ENCODE data around the gene HTT.

The HTT gene

DNA sequence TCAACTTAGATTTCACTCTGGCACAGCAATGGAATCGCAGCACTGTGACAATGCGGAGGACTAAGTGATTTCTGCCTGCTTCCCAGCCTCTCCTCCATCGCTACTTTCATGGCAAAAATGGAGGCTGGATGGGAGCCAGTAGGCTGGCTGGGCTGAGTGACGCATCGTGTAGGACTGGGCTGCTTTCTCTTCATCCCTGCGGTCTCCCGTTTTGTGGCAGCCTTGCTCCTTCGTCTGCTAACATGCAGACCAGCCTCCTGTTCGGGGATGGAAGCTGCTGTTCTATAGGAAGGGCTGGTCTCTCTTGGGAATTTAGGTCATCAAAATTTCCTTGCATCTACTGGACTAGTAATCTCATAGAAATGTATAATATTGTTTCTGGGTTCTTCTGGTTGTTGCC is 202.5 kb downstream of the HTT start:
- TF ChIP-seq, protein P1, sequence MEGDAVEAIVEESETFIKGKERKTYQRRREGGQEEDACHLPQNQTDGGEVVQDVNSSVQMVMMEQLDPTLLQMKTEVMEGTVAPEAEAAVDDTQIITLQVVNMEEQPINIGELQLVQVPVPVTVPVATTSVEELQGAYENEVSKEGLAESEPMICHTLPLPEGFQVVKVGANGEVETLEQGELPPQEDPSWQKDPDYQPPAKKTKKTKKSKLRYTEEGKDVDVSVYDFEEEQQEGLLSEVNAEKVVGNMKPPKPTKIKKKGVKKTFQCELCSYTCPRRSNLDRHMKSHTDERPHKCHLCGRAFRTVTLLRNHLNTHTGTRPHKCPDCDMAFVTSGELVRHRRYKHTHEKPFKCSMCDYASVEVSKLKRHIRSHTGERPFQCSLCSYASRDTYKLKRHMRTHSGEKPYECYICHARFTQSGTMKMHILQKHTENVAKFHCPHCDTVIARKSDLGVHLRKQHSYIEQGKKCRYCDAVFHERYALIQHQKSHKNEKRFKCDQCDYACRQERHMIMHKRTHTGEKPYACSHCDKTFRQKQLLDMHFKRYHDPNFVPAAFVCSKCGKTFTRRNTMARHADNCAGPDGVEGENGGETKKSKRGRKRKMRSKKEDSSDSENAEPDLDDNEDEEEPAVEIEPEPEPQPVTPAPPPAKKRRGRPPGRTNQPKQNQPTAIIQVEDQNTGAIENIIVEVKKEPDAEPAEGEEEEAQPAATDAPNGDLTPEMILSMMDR (conservative IDR thresholded peaks at IDR 0.05; ENCODE audit: control insufficient read depth, insufficient read depth, low read depth, low read length), result no peak
- no peak overlapping the region for H3K4me3 ChIP-seq (ENCODE audit: control insufficient read depth, low read depth, low read length)
- DNase-seq (ENCODE audit: low read depth), result peak; percentile 7

DNA sequence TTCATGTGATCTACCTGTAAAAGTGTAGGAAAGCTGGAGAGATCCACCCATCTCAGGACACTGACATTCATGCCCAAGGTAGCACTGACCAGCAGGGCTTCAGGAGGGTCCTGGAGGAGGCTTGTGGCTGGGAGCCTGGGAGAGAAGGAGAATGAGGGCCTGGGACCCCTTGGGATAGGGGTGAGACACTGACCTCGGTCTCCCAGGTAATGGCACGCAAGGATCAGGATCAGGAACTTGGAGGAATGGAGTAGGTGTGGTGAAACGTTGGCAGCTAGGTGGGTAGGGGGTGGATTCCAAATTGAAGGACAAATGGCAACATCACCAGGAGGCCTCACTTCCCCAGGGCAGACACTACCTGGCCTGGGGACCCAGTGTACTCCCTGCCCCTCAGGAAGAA is 206.0 kb downstream of the HTT start:
- H3K4me3 ChIP-seq (ENCODE audit: control insufficient read depth, low read depth, low read length), result no peak overlapping the region
- TF ChIP-seq, protein P1 (conservative IDR thresholded peaks at IDR 0.05; ENCODE audit: control insufficient read depth, insufficient read depth, low read depth, low read length), result no peak
- no peak for DNase-seq (ENCODE audit: low read depth)

DNA sequence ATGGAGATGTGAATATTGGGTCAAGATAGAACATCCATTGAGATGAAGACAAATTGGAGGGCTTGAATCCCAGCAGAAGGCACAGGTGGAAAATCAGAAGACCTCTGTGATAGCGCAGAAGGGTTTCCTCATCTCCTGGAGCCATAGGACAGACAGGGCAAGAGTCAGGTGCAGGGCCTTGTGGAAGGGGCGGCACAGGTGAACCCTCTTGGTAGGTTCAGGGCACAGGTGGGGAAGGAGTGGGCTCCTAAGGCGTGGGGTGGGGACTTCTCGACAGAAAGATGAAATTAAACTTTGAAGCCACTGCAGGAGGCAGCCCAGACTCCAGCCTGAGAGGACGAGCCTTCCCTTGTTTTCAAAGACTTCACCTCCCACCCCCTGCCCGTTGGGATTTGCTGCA is 209.0 kb downstream of the HTT start:
- no peak for DNase-seq (ENCODE audit: low read depth)
- no peak overlapping the region for H3K4me3 ChIP-seq (ENCODE audit: control insufficient read depth, low read depth, low read length)
- TF ChIP-seq, protein P1 (conservative IDR thresholded peaks at IDR 0.05; ENCODE audit: control insufficient read depth, insufficient read depth, low read depth, low read length), result no peak

DNA sequence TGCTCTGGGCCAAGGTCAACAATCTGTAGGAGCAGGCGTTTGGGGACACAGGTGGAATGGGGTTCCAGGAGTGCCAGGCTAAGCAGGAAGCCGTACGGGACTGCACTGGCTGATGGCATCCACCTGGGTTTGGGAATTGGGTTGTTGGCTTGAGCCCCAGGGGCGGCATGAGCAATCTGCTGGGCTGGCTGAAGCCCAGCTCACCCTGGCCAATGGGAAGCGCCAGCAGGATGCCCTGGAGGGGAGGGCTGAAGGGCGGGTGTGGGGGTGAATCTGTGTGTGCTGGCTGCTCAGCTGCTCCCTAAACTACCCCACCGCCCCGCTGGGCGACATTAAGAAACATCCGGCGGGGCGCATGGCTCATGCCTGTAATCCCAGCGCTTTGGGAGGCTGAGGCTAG is 209.4 kb downstream of the HTT start:
- H3K4me3 ChIP-seq (ENCODE audit: control insufficient read depth, low read depth, low read length), result no peak overlapping the region
- TF ChIP-seq, protein P1 (conservative IDR thresholded peaks at IDR 0.05; ENCODE audit: control insufficient read depth, insufficient read depth, low read depth, low read length), result no peak
- DNase-seq (ENCODE audit: low read depth), result no peak

DNA sequence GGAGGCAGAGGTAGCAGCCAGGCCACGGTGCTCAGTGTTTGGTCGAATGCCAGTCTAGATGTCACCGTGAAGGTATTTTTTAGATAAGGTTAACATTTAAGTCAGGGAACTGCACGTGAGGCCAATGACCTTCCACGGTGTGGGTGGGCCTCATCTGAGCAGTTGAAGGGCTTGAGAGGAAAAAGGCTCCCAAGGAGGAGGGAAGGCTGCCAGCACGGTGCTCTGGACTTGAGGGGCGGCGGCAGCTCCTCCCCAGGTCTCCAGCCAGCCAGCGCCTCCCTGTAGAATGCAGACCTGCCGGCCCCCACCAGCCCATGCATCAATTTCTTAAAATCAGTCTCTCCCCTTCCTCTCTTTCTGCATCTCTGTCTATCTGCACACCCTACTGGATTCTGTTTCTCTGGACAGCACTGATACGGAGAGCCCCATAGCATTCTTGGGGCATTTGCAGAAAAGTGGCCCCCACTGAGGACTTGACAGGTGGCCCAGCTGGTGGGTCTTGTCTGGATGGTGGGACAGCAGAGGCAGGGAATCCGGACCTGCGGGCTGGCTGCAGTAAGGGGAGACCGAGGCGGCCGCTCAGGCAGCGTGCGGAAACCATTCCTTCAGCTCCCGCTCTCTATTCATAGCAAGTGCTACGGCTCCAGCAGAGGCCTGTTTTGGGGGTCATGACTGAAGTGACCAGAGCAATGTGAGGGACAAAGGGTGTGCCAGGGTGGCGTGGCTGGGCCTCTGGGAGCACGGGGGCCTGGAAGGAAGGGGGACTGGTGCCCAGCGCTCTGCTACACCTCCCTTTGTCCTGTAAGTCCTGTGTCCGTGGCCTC is 210.5 kb downstream of the HTT start:
- DNase-seq (ENCODE audit: low read depth), result no peak
- no peak overlapping the region for H3K4me3 ChIP-seq (ENCODE audit: control insufficient read depth, low read depth, low read length)
- TF ChIP-seq, protein P1 (conservative IDR thresholded peaks at IDR 0.05; ENCODE audit: control insufficient read depth, insufficient read depth, low read depth, low read length), result no peak

DNA sequence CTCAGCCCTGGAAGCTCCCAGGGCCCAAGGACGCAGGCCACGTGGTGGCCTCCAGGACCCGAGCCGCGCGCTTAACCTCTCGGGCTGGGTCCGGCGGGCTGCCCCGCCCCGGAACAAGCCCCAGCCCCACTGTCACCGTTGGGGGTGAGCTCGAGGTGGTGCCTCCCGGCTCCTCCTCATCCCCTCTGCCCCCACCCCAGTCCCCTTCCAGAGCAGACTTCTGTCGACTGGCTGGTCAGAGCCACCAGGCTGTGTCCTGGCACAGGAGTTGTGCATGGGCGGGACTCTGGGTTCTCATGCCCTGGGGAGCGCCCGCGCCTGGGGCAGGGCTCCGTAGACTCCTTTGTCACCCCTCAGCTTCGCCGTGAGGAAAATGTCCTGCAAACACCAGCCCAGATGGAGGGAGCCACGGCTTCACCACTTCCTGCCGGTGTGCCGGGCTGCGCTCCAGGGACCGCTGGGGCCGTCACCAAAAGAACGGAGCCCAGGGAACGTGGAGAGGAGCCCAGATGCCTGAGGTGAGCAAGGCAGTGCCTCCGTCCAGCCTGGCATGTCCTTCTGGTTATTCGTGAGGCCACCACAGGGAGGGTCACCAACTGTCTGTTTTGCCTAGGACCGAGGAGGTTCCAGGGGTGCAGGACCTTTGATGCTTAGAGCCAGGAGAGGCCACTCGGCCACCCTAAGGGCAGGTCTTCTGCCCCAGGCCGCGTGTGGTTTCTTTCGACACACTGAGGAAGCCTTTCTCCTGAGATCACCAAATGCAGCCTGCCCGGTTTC is 211.3 kb downstream of the HTT start:
- DNase-seq (ENCODE audit: low read depth), result peak; percentile 67
- no peak overlapping the region for H3K4me3 ChIP-seq (ENCODE audit: control insufficient read depth, low read depth, low read length)
- TF ChIP-seq, protein P1 (conservative IDR thresholded peaks at IDR 0.05; ENCODE audit: control insufficient read depth, insufficient read depth, low read depth, low read length), result no peak

All from fibroblast of mammary gland (primary cell).